HG03196 (cell line): ENCODE results near the gene ASNS.

Source experiments
- ATAC-seq: cut with Tn5 transposase; IDR thresholded peaks from one replicate; pipeline ENCODE4 v1.9.1; 2021; ENCODE audit not compliant: unreplicated experiment

The ASNS gene

DNA sequence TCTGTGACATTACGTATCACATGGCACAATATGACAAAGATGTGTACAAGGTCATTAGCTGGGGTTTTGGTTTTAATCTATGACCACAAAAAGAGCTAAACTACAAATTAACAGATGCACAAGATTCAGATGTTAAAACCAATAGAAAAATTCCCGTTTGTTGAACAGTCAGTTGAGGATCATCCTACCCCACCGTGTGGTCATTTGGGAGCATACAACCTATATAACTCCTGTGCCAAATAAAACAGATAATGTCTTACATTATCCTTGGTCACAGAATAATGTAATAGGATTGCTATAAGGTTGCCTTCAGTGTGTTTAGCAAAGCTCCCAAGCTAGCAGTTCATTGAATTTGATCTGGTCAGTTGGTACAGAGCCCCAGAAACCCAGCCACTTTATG is 28.2 kb downstream of the ASNS start:
- no peak for ATAC-seq

DNA sequence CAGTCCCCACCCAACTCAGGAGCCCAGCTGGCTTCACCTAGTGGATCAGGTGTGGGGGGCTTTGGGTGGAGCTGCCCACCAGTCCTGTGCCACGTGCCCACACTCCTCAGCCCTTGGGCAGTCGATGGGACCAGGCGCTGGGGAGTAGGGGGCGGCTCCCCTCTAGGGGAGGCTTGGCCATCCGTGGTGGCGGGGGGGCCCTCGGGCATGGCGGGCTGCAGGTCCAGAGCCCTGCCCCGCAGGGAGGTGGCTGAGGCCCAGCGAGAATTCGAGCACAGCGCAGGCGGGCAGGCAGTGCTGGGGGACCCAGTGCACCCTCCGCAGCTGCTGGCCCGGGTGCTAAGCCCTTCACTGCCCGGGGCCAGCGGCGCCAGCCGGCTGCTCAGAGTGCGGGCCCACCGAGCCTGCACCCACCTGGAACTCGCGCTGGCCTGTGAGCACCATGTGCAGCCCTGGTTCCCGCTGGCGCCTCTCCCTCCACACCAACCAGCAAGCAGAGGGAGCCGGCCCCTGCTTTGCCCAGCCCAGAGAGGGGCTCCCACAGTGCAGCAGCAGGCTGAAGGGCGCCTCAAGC is 29.3 kb downstream of the ASNS start:
- ATAC-seq = no peak

DNA sequence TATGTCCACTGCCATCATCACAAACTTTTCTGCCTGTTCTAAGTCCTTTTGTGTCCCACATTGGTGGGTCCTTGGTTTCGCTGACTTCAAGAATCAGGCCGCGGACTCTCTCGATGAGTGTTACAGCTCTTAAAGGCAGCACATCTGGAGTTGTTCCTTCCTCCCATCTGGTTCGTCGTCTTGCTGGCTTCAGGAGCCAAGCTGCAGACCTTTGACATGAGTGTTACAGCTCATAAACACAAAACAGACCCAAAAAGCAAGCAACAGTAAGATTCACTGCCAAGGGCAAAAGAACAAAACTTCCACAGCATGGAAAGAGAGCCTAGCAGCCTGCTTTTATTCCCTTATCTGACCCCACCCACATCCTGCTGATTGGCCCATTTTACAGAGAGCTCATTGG is 30.2 kb downstream of the ASNS start:
- ATAC-seq = no peak

DNA sequence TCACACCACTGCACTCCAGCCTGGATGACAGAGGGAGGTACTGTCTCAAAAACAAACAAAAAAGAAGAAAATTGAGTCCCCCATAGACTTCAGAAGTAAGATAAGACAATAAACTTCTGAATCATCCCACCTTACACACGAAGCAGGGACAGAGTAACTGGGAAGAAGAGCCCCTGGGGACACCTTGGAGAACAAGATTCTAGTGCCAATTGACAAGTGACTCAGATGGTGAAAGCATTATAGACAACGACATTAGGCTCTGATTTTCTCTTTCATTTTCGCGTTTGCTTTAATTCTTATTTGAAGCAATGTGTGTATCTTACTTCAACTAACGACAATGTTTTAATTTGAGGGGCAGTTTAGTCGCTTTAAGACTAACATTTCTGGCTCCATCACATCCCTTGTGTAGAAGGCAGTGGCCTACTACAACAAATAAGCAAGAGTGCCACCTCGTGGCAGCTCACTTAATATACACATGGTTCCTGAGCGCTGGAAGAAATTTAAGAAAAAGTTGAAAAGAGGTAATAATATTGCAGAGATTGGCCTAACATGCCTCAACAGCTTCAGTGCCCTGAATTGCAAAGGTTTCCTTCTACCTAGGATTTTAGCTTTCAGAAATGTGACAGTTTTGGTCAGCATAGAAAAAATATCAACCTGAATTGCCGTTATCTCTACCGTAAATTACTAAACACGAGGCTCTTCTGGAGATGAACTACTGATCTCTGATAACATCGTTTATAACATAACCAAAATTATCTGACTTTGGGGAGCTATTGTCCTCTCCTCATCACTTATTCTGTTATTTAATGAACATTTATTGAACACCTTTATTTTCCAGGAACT is 36.7 kb downstream of the ASNS start:
- peak; percentile 62 for ATAC-seq

DNA sequence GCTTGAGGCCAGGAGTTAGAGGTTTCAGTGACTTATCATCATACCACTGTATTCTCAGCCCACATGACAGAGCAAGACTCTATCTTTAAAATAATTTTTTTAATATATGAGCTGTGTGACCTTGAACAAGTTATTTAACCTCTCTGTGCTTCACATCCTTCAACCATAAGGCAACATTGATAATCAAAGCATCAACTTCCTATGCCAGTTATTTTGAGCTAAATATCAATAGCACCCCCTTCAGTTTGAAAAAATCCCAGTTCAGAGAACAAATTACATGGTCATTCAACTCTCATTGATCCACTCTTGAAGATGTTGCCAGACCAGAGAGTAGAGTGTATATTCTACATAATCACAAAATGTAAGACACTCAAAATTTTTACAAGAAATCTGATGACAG is 53.0 kb downstream of the ASNS start:
- no peak for ATAC-seq

DNA sequence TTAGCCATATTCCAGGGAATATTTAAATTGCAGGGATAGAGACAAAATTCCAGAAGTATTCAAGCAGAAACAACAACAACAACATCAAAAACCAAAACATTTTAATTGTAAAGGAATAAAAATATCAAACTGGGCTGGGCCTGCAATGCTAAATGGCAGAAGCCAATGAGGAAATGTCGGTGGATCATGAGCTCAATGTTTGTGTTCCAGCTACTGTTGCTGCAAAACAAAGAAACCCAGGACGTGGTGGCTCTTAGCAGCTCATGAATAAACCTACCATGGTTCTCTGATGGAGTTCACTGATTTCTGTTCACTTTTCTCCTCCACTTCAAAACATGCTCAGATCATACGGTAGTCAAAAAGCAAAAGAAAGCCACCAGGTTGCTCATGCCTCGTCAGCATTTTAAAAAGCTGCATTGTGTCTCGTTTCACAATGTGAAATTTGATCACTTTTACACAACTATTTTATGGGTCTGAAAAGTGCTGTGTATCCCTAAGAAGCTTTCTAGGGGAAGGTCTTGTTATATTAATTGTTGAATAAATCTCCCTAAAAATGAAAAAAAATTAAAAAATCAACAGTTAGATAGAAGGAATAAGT is 54.0 kb downstream of the ASNS start:
- no peak for ATAC-seq
